ENCODE results near the gene TPSD1.

The TPSD1 gene

GRCh38 chr16:1281517-1281916 is 25.6 kb downstream of the TPSD1 start:
- no peak for TF ChIP-seq CTCF (IDR thresholded peaks at IDR 0.05; ENCODE audit: control insufficient read depth, insufficient read depth, low read depth, low read length, missing control alignments)
- no peak for DNase-seq (ENCODE audit: low read depth)
- H3K4me3 ChIP-seq (ENCODE audit: control insufficient read depth, low read depth, low read length) = no peak overlapping the region

GRCh38 chr16:1282324-1282973 is 26.6 kb downstream of the TPSD1 start:
- H3K4me3 ChIP-seq (ENCODE audit: control insufficient read depth, low read depth, low read length) = no peak overlapping the region
- TF ChIP-seq CTCF (IDR thresholded peaks at IDR 0.05; ENCODE audit: control insufficient read depth, insufficient read depth, low read depth, low read length, missing control alignments) = no peak
- no peak for DNase-seq (ENCODE audit: low read depth)

- TF ChIP-seq CTCF (IDR thresholded peaks at IDR 0.05; ENCODE audit: control insufficient read depth, insufficient read depth, low read depth, low read length, missing control alignments) = no peak
- no peak for DNase-seq (ENCODE audit: low read depth)
- H3K4me3 ChIP-seq (ENCODE audit: control insufficient read depth, low read depth, low read length) = no peak overlapping the region
Observed at GRCh38 chr16:1283296-1283695, 27.4 kb downstream of the TPSD1 start.

- no peak for TF ChIP-seq CTCF (IDR thresholded peaks at IDR 0.05; ENCODE audit: control insufficient read depth, insufficient read depth, low read depth, low read length, missing control alignments)
- DNase-seq (ENCODE audit: low read depth) = no peak
- no peak overlapping the region for H3K4me3 ChIP-seq (ENCODE audit: control insufficient read depth, low read depth, low read length)
Observed at GRCh38 chr16:1283996-1284616, 28.2 kb downstream of the TPSD1 start.

GRCh38 chr16:1285669-1286512 is 30.0 kb downstream of the TPSD1 start:
- no peak overlapping the region for H3K4me3 ChIP-seq (ENCODE audit: control insufficient read depth, low read depth, low read length)
- no peak for TF ChIP-seq CTCF (IDR thresholded peaks at IDR 0.05; ENCODE audit: control insufficient read depth, insufficient read depth, low read depth, low read length, missing control alignments)
- no peak for DNase-seq (ENCODE audit: low read depth)

GRCh38 chr16:1286513-1287094 is 30.7 kb downstream of the TPSD1 start:
- DNase-seq (ENCODE audit: low read depth) = no peak
- H3K4me3 ChIP-seq (ENCODE audit: control insufficient read depth, low read depth, low read length) = no peak overlapping the region
- no peak for TF ChIP-seq CTCF (IDR thresholded peaks at IDR 0.05; ENCODE audit: control insufficient read depth, insufficient read depth, low read depth, low read length, missing control alignments)
